GM12873 (cell line): ENCODE measurements around the gene UEVLD.

Source experiments
- TF ChIP-seq, protein P1 (sequence below): IDR thresholded peaks from 2 replicates; pipeline ENCODE4 v1.5.1; 2012; ENCODE audit warnings: low read depth, mild to moderate bottlenecking, moderate library complexity, low read length, control low read depth; ENCODE audit not compliant: insufficient read depth; ENCODE audit errors: missing control alignments

UEVLD gene

DNA sequence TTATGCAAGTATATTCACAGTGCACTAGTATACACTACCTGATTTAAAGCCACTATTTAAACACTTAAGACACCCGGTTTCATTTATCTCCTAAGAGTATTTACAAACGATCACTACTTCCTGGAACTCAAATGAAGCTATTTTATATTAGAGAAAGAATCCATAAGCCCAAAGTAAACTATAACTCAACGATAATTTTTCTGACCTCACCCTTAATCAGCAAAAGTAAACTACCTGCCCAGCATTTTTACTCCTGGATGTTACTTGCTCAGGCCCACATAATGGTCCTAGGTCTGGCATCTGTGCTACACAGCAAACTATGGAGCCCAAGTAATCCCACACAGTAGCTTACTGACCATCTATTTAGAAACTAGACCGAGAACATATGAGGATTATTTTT lies 95.2 kb downstream of the UEVLD start:
- TF ChIP-seq, protein P1, sequence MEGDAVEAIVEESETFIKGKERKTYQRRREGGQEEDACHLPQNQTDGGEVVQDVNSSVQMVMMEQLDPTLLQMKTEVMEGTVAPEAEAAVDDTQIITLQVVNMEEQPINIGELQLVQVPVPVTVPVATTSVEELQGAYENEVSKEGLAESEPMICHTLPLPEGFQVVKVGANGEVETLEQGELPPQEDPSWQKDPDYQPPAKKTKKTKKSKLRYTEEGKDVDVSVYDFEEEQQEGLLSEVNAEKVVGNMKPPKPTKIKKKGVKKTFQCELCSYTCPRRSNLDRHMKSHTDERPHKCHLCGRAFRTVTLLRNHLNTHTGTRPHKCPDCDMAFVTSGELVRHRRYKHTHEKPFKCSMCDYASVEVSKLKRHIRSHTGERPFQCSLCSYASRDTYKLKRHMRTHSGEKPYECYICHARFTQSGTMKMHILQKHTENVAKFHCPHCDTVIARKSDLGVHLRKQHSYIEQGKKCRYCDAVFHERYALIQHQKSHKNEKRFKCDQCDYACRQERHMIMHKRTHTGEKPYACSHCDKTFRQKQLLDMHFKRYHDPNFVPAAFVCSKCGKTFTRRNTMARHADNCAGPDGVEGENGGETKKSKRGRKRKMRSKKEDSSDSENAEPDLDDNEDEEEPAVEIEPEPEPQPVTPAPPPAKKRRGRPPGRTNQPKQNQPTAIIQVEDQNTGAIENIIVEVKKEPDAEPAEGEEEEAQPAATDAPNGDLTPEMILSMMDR, result no peak

GRCh38 chr11:18492888-18493287 lies 95.6 kb downstream of the UEVLD start:
- TF ChIP-seq, protein P1, result no peak

GRCh38 chr11:18491924-18492323 lies 96.6 kb downstream of the UEVLD start:
- TF ChIP-seq, protein P1, result no peak

DNA sequence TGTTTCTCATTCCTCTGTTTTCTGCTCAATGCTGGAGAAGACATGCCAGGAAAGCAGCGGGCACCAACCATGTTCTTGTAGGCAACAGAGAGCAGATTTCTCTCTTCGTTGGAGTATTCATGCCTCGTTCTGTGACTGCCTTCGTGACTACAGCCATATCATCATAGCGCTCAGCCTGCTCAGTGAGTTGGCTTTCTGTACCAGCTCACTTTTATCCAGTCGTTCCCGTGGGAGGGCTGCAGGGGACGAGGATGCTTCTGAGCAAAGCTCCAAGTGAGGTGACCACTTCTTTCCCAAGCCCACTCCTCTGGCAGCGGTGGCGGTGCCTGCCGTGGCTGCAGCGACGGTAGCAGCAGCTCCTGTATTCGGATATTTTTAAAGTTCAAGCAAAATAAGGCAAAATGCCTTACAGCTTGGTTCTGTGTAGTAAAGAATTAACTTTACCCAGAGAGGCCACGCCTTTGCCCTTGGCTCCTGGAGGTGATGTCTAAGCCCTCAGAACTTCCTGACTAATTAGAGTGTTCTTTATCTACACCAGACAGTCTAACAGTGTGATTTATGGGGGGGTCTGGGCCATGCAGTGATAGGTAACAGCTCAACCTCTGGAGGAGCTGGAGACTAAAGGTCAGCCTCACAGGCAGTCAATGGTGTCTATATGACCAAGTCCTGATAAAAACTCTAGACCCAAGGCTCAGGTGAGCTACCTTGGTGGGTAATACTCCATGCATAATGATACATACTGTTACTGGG lies 97.6 kb downstream of the UEVLD start:
- TF ChIP-seq, protein P1, result no peak

GRCh38 chr11:18490319-18490718 lies 98.2 kb downstream of the UEVLD start:
- TF ChIP-seq, protein P1, result no peak

DNA sequence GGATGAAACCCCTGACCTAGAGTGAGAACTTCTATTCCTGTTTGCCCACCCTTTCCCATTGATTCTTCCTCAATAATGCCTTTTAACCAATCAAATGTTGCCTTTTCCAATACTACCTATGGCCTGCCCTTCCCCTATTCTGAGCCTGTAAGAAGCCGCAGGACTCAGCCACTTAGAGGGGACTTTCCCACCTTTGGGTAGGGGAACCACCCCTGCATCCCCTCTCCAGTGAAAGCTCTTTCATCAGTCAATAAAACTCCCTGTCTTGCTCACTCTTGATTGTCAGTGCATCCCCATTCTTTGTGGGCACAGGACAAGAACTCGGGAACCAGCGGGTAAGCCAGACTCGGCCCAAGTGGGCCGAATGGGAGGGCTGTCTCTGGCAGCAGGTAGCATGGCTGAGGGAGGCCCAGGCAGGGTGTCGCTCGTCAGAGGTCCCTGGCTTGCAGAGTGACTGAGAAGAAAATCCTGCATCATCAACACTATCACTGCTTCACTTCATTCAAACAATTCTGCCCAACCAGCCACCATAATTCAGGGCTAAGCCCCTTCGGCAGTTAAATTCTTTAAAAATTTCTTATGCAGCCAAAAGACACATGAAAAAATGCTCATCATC lies 102.5 kb downstream of the UEVLD start:
- TF ChIP-seq, protein P1, result no peak
